Tibial nerve (tissue), 4 donors: Measurements from ENCODE around the gene LRFN5.

ENCODE experiments used
- CTCF ChIP-seq, 5 experiments: fragments of 200-600 bp in 3 of 5; fragments of 450-650 bp in 2 of 5; sonication (generic) in 3 of 5; IDR thresholded peaks; one replicate each; pipeline ENCODE4 v1.5.1; 2016 to 2019; ENCODE audit warnings: antibody characterized with exemption in 5 of 5, mild to moderate bottlenecking in 3 of 5, moderate library complexity in 2 of 5
- EP300 ChIP-seq, 2 donors: sonication (generic); formaldehyde crosslinking; IDR thresholded peaks; one replicate each; pipeline ENCODE4 v1.6.1; 2017; ENCODE audit warnings: antibody characterized with exemption in 2 of 2, mild to moderate bottlenecking in 1 of 2
- POLR2A ChIP-seq, 2 donors: fragments of 450-650 bp; IDR thresholded peaks; one replicate each; pipeline ENCODE4 v1.6.1; 2017; ENCODE audit warnings: antibody characterized with exemption in 2 of 2, mild to moderate bottlenecking in 2 of 2, moderate library complexity in 2 of 2

DNA sequence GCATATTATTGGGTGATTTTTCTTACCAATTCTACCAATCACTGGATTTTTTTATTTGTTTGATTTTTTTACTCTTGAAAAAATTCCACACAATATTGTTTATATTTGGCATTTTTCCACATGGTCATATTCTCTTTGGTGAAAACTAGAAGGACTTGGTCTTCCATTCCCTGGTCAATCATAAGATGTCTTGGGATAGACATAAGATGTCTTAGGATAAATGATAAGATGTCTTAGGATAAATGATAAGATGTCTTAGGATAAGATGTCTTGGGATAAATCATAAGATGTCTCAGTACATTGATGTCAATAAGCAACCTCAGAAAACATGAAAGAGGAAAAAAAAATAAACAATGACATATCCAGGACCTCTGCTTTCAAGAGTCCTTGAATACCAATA lies 309.1 kb downstream of the LRFN5 start:
- TF ChIP-seq CTCF (IDR thresholded peaks at IDR 0.05) = no peak
- TF ChIP-seq POLR2A (IDR thresholded peaks at IDR 0.05) = no peak
- no peak for TF ChIP-seq EP300 (IDR thresholded peaks at IDR 0.05)
